HG03064 (cell line): ENCODE measurements around the gene PIK3R4.

Experiments
- ATAC-seq: cut with Tn5 transposase; IDR thresholded peaks from one replicate; pipeline ENCODE4 v1.9.1; 2021; ENCODE audit warnings: low read depth; ENCODE audit not compliant: unreplicated experiment

Gene PIK3R4

DNA sequence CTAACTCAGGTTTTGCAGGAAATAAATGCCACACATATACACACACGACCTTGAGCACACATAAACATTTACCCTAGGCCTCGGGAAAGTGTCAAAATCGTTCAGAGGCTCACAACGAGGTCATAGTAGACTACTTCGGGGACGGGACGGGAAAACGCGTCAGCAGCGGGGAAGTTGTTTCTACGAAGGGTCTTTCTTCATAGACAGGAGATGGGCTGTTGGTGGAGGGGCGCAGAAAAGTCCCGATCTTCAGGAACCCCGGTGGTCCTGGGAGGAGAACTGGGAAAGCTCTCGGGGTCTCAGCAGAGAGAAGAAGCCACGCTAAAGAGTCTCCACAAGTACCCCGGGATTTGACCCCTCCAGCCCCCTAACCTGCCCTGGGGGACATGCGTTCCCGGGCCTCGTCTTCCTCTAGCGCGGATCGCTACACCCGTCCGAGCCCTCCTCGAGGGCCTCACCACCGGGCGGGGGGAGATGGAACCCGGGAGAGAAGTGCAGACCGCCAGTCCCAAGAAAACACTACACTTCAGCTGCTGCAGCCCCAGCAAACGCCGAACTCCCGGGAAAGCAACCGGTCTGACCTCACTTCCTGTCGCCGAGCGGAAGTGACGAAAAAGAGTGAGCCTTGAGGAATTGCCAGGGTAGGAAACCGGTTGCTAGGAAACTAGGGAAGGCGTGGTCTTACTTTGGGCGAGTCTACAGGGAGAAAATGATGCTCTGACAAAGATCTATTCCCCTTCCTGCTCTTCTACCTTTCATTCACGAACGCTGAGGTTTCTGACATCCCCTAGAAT is at the start of gene PIK3R4:
TSS of gene PIK3R4 (minus strand) at position 584 of the 794 bp plus-strand sequence. CDS start 1,611 bp downstream, outside the sequence.
- peak; percentile 95 for ATAC-seq

DNA sequence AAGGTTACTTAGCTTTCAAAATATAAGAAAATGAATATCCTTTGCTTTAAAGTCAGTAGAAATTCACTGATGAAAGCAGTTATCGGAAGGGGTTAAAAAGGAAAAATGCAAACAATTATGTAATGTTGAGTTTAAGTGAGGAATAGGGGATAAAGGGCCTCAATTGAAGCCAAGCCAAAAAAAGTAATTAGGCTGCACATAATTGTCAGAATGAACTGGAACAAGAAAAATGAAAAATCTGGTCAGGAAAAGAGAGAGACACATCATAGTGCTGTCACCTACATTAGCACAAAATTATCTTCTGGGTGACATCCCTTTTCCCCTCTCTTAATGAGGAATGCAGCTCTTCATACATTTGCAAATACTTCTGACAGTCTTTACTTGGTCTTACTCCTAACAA is 48.8 kb upstream of the PIK3R4 start:
- no peak for ATAC-seq

DNA sequence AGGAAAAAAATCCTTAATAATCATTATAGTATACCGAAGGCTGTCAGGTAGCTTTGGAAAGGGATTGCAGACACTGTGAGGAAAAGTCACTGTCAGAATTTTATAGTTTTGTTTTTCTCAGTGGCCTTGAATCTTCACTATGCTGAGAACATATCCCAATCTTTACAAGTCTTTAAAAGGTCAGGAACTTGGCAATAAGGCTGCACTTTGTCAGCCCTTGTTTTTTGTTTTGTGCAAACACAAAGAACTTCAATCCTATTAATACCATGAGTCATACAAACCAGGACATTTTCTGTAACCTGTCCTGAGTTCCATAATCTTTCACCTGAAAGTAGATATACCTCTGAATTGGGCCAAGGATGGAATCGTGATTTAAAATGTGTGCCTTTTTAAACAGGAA is 45.6 kb upstream of the PIK3R4 start:
- no peak for ATAC-seq

DNA sequence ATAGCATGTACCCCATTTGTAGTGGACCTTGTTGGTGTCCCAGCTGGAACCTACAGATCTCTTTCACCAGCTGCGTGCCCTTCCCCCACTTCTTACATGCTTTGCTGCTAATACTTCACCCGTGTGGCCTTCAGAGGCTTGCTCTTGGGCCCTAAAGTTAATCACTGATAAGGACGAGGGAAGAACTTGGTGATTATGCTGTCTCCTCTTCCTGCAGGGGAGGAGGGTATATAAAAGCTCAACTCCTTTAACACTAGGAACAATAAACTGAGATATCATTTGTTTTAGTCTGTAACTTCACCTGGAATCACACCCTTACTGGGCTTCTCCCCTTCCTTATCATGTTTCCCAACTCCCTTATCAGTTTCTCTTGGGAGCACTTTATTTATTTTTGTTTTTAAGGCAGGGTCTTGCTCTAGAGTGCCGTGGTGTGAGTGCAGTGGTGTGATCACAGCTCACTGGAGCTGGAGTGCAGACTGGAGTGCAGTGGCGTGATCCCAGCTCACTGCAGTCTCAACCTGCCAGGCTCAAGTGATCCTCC is 43.2 kb upstream of the PIK3R4 start:
- no peak for ATAC-seq

DNA sequence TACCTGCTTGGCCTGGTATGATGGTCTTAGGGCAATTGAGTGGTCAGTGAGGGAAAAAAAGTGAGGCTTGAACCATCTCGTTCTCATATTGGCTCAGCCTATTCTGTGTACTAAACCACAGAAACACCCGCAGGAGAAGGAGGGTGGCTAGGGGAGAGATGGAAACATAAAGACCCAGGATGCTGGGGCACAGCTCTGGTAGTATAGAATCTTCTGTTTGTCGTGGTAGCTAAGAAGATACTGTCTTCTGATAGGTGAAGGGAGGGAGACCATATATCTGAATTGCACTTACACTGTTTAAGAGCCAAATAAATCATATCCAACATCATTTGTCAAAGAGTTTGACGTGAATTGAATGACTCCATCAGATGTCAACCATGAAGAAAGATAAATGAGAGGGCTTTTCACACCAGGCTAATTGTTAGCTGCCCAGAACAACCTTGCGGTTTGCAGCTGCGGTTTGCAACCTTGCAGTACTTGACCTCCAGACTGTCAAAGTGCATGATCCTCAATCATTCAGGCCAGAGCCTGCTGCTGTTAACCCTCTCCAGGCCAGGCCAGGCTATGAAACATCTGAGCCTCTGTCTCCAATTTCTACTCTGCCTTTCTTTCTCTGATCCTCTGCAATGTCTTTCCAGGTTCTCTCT is 40.9 kb upstream of the PIK3R4 start:
- ATAC-seq = no peak

DNA sequence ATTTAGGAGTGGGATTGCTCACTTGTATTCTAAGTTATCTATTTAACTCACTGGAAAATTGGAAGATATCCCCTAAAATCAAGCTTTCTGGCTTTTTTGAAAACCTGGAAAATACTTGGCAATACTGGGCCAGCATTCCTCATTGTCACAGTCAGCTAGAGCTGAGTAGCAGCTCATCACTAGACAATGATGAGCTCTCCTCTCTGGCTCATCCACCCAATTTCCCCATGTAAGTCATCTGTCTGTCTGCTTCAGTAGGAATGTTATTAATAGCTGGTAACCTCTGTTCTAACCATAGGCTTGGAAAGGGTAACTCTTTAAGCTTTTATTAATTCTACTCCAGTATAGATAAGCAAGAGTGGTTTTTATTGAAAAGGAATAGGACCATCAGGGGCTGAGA is 39.7 kb upstream of the PIK3R4 start:
- no peak for ATAC-seq

DNA sequence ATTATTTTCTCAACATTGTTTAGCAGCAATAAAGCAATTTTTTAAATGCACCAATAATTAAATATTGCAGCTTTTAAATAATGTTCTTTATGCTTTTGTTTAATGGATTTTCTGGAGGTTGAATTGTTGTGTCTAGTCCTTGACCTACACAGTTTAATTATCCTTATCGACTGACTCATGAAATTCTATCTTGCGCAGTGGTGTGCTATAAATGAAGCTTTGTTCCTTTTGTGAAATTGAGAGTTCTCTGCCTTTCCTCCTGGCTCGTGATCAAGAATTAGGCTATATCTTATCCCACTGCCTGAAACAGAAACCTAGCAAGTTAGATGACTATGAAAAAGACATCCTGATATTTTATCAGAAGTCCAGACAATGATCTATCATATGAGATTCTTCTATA is 37.0 kb upstream of the PIK3R4 start:
- no peak for ATAC-seq

DNA sequence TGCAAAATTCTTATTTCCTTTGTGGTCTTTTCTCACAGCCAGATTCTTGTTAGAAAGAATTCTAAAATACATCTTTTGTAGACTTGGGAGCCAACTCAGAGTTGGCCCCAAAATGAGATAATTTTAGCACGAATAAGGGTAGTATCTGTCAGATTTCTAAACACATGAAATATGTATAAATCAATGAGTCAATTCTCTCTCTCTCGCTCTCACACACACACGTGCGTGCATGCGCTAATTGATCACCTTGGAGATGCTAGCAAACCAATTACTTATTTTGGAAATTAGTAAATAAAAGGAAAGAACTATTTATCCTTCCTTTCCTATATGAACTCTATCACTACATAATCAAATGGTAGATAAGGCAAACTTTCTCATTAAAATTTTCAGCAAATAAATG is 32.9 kb upstream of the PIK3R4 start:
- no peak for ATAC-seq

DNA sequence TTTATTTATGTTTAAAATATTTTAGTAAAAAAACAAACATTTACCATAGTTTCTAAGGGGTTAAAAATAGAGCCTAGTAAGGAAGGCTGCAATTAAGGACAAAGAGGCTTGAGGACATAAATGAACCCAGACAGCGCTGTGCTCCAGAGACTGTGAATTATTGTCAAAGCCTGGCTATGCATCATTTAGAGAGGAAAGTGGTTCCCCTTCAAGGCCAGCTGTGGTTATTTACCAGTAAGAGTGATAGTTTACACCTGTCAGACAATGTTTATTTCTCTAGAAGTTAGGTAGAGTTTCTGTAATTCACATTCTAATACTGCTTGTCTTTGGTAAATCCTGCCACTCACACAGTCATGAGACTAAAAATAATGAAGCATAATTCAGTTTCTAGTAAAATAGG is 32.4 kb upstream of the PIK3R4 start:
- ATAC-seq = peak; percentile 91

DNA sequence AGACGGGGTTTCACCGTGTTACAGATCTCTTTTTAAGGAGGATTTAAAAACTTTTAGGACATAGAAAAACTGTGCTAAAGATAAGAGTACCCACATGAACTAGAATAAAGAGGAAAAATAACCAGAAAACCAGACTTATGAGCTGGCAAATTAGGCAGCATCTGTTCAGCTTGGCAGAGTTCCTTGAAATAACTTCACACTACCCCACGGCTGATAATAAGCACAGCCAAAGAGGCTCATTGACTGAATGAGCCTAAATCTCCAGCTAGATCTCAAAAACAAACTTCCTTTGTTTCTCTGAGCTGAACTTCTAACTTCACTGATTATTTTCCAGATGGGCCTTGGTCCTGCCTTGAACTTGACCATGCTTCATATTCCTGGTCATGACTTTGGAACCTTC is 26.7 kb upstream of the PIK3R4 start:
- no peak for ATAC-seq

DNA sequence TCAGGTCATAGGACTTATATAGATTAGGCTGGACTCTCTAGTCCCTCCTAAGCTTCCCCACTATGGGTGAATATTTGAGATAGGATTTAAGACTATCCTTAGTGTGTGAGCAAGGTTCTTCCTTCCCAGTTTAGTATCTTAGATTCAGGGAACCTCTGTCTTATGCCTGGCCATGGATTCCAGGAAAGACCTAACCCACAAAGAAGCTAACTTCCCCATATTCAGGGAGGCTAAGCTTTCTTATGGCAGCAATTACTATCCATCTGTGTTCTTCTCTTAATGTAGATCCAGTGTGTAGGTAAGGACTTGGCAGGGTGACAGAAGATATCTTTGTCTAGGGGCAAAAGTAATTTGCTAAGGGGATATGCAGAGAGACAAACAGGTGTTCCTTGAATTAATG is 25.5 kb upstream of the PIK3R4 start:
- ATAC-seq = no peak

DNA sequence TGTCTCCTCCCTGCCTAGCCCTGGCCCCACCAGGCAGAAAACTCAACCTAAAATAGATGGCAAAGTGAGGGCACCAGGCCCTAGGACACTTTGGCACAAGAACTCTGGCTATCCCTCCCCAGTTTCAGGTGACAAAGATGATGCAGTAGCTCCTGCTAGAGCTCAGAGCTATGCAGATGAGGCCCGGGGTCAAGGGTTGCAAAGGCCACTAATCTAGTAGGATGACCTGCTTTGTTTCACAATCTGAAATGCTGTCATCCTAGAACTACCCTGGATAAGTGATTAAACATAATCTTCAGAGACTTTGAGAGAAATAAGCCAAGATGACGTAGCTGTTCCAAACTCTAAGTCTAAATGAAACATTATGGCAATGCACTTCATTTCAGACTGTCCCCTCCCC is 24.0 kb upstream of the PIK3R4 start:
- ATAC-seq = no peak

DNA sequence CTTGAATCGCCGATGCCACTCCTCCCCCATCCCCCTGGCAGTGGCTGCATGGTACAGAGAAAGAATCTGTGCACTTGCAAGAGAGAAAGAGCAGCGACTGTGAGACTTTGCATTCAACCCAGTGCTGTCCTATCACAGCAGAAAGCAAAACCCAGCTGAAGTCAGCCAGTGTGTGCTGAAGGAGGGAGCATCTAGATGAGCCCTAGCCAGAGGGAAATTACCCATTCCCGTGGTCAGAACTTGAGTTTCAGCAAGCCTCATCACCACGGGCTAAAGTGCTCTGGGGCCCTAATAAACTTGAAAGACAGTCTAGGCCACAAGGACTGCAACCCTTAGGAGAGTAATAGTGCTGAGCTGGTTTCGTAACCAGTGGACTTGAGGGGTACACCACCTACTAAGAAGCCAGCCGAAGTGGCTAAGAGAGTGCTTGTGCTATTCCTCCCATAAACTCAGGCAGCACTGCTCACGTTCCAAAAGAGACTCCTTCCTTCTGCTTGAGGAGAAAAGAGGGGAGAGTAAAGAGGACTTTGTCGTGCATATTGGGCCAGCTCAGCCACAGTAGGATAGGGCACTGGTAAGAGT is 15.2 kb upstream of the PIK3R4 start:
- no peak for ATAC-seq

DNA sequence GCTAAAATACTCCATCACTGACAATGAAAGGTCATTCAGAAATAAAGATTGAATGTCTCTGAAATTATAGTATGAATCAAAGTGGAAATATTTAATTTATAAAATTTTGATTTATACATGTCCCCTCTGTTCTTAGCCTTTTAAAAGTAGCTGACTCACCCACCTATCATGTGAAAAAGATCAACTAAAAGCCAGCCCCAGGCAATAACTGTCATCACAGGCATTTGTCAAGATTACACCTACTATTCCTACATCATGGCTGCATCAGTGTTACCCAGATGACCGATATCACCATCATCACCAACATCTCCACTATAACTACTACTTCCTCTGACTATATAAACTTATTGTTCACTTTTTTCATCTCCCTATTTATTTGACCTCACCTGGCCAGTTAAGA is 14.3 kb upstream of the PIK3R4 start:
- ATAC-seq = no peak

DNA sequence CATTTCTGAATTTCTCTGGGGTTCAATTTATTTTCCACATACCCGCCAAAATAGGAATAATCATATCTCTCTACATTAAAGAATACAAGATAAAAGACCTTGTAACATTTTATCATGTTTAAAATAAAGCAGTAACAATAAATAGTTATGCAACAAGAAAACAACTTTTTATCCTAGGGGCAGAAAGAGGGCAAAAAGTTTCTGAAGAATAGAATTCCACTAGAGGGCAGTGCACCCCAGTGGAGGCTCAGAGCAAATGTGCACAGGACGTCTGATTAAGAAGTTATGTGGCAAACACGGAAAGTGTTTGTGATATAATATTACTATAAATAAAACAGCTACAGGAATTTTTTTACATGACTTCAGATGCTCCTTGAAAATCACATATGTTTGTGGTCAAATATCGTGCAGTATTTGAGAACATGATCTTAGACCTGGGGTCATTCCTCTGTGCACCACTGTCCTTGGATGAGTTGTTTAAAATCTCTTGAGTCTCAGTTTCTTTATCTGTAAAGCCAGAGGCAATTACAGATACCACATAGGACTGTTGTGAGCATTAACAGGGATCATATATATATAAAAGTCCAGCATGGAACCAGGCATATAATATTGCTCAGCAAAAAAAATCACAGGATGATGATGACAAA is 13.2 kb upstream of the PIK3R4 start:
- peak; percentile 82 for ATAC-seq

DNA sequence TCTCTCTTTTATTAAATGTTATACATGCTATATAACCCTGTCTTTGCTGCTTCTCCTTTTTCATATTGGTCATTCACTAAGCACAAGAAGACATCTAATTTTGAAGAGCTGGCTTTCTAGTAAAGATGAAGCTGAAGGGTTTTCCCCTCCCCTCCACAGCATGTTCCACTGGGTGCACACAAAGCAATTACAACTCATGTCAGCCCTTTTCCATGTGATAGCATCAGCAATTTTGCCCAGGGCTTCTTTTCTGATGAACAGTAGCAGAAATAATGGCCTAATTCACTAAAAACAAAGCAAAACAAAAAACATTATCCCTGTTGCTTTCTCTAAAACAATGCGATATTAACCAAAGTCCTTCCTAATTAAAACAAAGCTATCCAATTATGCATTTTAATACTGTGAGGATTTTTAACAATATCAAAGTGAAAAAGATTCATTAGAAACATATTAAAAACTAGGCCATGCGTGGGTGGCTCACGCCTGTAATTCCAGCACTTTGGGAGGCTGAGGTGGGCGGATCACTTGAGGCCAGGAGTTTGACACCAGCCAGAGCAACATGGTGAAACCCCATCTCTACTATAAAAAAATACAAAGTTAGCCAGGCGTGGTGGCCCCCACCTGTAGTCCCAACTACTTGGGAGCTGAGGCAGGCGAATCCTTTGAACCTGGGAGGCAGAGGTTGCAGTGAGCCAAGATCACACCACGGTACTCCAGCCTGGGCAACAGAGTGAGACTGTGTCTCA is 12.2 kb upstream of the PIK3R4 start:
- ATAC-seq = no peak

DNA sequence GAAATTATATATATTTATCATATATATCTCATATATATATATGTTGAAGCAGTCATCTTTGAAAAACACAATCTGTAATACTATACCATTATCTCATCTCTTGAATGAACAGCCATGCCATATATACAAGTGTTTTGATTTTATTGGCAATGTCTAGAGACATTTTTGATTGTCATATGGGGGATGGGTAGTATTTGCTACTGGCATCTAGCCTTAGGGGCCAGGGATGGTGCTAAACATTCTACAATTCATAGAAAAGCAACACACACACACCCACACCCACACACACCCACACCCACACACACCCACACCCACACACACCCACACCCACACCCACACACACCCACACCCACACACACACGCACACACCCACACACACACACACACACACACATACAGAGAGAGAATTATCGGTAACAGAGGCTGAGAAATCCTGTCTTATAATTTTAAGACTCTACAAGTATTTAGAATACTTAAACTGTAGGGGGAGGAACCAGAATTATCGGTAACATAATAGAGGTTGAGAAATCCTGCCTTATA is 11.1 kb upstream of the PIK3R4 start:
- no peak for ATAC-seq

DNA sequence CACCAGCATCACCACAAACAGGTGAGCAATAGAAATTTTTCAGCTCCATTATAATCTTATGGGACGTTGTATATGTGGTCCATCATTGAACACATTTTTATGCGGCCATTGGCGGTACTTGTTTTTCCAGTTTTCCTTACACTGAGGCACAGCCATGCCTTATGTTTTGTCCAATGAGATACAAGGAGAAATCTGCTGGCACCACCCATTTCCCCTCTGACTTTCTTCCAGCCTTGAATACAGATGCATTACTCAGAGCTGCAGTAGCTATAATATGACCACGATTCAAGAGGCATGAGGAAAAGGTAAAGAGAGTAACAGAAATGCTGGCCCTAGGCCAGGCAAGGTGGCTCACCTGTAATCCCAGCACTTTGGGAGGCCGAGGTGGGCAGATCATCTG is 9.0 kb upstream of the PIK3R4 start:
- ATAC-seq = no peak

DNA sequence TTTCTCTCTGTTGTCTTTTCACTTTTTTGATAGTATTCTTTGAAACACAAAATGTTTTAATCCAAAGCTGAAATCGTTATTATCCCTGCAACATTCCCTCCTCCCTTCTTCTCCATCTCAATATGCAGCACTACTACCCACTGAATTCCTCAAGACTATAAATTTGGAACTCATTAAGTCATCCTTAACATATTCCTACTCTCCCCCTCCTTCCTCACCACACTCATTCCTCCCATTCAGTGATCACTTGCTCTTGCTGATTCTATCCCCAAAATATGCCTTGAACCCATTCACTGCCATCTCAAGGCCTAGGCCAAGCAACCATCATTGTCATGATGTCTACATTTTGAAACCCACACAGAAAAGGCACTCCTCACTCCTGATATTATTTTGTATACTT is 2.4 kb upstream of the PIK3R4 start:
- no peak for ATAC-seq

DNA sequence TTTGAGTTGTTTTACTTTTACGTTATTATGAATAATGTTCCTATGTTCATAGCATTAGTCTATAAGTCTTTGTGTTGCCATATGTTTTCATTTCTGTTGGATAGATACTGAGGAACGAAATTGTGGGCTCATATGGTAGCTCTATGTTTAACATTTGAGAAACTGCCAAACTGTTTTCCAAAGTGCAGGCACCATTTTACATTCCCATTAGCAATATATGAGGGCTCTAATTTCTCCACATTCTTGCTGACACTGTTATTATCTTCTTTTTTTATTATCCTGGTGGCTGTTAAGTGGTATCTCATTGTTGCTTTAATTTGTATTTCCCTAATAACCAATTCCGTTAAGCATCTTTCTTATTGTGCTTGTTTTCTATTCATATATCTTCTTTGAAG is 1.8 kb upstream of the PIK3R4 start:
- ATAC-seq = no peak
